Activated gamma-delta T cell (primary cell): ENCODE measurements around the gene TSPAN9.

Source experiments
- DNase-seq: peaks from one replicate; lab custom pipeline; 2025; lab: John Stamatoyannopoulos, UW

Gene TSPAN9

DNA sequence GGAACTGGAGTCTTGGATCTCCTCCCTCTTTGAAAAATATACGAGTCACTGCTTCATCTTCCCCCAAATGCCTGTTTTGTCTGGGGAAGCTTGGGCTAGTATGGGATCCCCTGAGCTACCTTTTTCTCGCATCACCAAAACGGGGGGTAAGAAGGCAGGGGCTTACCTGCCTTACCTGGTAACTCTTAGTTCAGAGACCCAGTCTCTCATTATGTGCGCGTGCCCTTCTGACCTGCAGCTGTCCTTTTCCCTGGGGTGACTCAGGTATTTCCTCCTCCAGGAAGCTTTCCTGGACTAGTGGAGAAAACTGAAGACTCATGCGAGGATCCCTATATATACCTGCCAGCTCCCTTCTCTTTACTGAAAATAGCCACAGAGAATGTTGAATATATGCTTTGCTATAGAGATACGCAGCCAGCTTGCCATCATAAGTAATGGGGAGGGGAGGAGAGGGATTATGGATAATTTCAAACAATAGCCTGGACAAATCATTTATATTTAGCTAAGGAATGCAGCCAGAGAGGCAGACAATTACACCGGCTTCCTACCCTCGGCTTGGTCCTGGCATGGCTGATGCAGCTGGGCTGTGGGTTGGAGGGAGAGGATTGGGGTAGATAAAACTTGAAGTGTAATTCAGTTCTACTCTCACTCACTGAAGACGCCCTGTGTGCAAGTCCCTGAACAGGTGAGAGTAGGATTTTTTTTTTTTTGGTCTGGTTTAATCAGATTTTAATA, 1.1 kb downstream of the TSPAN9 start:
- no peak for DNase-seq

DNA sequence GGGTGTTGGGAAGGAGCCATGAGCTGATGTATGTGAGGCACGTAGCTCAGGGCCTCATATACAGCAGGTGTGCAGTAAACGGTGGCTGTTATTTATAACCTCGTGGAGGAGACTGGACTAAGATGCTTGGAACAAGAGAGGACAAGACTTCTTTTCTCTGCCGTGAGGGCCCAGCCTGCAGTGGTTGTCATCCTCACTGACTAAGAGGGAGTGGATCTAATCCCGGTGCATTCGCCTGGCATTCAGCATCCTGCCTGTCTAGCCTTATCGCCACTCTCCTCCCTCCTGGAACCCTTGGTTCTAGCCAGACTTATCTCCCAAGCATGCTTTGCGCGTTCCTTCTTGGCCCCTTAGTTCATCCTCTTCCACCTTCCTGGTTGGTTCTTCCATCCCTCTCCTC, 3.9 kb downstream of the TSPAN9 start:
- DNase-seq = no peak

DNA sequence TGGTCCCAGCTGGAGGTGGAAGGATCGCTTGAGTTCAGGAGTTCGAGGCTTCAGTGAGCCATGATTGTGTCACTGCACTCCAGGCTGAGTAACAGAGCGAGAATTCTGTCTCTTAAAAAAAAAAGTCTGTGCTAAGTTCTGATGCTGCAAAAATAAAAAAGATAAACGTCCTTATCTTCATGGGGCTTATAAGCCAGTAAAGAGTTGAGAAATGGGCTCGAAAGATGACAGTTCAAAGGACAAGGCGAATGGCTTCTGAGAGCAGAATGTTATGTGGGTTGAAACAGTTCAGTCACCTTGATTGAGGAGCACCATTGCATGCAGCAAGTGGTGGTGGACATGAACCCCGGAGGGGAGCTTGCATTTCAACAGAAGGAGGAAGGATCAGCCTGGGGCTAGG, 4.7 kb downstream of the TSPAN9 start:
- DNase-seq = no peak

DNA sequence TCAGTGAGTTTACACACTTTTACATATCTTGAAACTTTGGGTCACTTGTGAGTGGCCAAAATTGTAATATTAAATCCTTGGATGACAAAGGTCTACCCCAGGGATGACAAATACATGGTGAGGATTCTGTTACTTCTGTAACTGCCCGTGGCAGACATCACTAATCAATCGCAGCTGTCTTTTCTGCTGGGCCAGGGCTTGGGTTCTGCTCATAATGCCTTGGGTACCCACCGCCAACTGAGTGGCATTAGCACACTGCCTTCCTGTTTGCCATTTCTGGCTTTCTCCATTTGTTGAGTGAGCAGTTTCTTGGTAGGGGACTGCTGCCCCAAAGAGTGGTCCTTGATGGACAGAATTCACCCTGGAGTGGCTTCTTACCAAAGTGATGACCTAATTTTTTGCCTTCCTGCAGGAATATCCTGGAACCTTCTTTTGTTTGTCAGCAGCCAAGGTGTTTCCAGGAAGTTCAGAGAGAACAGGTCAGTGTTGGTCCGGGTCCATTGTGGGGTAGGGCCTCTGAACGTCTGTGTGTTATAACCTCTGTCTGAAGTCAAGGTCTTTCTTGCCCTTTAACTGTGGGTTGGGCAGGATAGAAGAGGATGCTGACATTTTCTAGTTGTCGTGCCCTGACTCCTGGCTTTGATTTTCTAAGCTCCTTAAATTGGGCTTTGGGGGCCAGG, 6.2 kb downstream of the TSPAN9 start:
- no peak for DNase-seq

DNA sequence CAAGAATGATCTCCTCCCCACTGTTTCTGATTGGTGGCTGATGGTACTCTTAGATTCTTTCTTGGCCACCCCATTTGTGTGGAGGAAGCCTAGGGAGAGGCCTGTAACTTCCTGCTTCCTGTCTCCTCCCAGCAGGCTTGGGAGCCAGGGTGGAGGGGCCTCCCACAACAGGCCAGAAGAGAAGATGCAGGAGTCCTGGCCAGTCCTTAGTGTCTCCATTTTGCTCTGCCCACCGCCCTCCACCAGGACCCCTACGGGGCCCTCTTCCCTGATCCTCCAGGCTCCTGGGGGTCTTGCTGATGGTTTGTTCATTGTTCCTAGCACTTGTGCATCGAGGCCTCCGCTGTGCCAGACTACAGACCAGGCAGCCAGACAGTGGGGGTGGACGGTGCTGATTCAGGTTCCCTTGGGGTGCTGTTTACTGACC, 6.8 kb downstream of the TSPAN9 start:
- no peak for DNase-seq

DNA sequence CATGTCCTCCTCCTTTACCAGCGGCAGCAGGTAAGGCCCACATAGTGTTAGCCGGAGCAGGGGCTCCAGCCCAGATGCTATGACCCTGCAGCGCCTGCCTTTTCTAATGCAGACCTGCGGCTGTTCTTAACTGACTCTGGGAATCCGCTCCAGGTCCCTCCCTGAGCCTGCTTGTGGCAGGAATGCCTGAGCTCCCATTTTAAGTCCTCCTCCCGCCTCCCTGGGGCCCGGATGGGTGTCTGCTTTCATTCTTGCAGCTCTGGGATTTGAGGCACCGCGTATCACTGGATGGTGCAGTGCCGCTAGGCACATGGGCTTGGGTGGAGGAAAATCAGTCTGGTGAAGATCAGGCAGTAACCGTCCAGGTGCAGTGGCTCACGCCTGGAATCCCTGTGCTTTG, 7.6 kb downstream of the TSPAN9 start:
- no peak for DNase-seq

DNA sequence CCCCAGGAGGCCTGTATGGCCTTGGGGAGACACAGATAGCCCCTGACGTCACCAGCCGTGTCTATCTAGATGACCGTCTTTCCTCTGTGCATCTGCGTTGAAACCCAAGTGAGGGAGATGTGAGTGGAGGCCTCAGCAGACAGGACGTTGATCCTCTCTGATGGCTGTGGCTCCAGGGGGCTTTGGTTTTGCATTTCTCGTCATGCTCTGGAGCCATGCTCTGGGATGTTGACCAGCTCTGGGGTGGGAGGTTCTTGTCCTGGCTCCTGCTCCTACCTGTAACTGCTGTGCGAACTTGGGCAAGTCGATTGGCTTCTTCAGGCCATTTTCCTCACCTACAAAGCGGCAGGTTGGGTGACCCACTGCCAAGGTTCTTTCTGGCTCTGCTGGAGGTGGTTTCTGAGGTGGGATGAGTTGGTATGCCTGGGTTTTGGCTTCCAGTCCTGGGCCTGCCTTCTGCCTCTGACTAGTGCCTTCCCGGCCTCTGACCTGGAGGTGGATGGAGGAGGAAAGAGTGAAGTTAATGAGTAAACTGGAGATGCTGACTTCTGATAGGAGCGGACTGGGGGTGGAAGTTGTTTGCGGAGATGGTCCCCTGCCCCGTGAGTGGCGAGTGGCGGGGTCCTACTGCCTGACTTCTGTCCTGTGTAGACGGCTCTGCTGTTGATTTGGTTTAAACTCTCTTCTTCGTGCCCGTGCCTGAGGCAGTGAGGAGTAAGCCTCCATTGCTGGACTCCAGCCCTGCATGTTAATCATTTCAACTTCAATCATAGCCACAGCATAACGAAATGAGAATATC, 8.4 kb downstream of the TSPAN9 start:
- no peak for DNase-seq

DNA sequence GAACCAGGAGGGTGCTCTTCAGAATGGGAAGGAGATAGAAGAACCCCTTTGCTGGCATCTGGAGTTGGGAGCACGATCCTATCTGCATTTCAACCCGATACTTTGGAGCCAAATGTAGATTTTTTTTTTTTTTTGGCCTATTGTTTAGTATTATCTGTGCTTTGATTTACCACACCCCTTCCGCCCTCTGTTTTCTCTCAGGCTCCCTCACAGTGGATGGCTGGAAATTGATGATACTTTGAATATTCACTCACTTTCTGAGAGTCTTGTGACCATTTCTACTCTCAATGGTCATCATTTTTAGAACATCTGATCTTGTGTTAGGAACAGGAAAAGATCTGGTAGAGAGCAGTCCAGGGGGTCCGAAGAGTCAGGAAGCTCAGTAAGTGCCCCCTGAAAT, 9.0 kb downstream of the TSPAN9 start:
- no peak for DNase-seq

DNA sequence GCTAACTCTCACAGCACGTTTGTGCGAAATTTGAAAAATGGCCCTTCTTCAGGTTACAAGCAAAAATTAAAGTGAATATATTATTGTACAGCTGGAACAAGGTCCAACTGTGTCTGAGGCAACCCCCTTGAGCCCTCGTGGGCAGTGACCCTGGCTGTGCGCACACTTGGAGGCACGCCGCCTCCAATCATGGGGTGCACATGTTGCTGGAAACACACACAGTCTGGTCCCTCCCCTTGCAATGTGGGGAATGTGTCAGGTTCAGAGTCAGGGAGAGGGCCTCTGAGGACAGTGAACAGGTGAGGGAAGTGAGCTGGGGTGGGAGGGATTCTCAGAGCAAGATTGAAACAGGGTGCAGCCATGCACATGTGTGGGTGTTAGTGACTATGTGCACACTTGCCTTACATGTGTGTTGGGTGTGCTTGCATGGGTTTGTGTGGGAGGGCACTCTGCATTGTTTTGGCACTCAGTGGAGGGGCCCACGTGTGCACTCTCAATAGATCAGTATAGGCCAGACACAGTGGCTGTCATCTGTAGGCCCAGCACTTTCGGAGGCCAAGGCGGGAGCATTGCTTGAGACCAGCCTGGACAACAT, 9.6 kb downstream of the TSPAN9 start:
- DNase-seq = no peak

DNA sequence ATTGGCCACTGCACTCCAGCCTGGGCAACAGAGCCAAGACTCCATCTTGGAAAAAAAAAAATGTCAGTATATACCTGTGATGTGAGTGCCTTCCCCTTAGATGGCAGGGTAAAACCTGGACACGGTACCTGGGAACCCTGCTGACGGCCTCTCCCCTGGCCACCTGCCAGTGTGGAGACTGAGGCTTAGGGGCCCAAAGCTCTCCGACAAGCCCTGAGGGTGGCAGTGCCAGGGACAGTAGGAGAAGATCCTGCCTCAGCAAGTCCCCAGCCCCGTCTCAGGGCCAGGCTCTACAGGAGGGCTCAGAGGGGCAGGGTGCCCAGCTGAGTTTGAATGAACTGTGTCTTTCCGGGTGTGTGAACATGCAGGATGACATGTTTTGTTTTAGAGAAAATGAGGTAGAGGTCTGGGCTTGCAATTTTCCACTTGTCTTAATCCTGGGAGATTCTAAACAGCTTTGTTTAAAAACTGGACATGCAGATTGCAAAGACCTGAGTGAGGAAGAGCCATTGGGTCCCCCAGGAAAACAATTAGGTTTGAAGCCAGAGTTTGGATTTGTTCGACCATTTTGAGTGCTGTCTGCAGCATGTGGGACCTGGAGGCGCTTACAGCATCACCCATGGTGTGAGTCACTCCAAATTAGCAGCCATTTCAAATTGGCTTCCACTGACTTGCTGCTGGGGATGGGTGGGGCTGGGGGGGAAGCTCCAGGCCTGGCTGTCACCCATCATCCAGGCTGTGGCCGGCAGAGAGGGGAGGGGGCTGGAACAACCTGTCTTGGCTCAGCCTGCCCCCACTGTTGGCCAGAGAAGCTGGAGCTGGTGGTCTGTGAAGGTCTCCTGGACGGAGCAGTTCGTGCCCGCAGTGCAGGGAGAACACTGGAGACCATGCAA, 10.8 kb downstream of the TSPAN9 start:
- no peak for DNase-seq

DNA sequence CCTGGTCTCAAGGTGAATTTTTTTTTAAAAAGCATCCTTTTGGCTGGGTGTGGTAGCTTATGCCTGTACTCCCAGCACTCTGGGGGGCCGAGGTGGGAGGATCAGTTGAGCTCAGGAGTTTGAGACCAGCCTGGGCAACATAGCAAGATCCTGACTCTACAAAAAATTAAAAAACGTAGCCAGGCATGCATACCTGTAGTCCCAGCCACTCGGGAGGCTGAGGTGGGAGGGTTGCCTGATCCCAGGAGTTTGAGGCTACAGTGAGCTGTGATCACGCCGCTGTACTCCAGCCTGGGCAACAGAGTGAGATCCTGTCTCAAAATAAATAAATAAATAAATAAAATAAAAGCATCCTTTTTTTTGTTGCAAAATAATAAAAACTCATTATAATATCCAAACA, 12.4 kb downstream of the TSPAN9 start:
- no peak for DNase-seq

DNA sequence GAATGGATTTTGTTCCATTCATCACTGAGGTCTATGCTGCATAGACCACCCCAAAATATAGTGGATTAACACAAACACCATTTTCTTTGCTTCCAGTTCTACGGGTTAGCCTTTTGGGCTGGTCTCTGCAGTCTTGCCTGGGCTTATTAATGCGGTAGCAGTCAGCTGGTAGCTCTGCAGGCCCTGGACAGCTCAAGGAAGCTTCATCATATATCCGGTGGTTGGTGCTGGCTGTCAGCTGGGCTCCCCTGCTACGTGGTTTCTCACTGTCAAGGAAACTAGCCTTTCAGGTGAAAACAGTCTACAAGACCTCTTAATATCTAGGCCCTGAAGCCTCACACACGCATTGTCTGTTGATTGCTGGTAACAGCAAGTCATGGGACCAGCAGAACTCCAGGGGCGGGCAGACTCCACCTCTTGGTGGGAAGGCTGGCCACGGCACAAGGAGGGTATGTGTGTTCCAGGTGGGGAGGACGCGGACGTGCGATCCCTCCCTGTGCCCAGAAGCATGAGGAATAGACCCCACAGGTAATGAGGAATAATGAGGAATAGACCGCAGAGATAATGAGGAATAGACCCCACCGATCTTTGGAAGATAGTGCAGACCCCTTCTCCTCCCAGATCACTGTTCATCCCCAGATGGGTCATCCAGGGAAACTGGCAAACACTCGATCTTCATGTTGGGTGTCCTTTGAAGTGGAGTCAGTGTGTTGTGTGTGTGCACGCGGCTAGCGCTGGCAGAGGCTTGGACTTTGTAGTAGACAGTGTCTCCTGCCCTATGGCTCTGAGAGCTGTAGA, 13.3 kb downstream of the TSPAN9 start:
- DNase-seq = no peak

DNA sequence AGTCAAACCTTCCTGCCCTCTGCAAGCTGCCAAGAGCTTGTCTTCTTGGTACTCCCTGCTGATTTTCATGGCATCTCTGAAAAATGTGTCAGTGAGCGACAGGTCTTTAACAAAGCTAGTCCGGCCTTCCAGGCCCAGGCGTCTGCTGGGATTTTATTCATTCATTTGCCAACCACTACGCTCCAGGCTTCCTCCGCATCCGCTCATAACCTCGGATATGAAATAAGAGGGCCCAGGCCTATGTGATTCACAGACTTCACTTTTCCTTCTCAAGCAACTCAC, 13.8 kb downstream of the TSPAN9 start:
- no peak for DNase-seq

DNA sequence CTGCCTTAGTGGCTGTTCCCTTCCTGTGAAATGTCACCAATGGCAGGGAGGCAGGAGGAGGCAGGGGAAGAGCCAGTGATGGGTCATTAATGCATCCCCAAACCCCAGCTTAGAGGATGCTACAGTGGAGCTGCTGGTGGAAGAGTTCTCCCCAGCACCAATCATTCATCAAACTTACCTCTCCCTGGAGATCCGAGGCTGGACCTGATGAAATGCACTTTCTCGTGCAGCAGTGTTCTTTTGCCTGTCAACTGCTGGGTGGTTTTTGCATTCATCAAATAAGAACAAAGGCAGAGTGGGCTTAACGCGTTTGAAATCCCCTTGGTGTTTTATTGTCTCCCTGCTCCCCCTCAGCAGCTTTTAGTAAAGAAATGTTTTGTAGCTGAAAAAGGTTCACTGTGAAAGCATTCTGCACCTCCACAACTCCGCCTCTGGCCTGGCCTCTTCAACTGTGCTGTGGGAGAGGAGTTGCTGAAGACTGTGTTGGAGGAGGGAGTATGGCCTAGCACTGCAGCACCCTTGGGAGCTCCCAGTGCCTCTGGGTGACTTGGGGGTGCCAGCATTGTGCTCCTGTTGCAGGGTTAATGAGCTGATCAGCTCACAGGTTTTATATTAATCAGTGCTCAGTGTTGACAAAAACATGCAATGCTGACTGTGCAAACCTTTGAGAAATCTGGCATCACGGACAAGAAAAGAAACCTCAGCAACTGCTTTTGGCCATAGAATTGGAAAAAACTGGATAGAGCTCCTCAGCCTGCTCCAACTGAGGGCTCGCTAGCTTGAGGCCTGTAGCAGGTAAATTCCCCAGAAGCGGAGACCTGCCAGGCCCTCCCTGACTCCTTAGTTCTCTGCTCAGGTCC, 14.4 kb downstream of the TSPAN9 start:
- DNase-seq = no peak

DNA sequence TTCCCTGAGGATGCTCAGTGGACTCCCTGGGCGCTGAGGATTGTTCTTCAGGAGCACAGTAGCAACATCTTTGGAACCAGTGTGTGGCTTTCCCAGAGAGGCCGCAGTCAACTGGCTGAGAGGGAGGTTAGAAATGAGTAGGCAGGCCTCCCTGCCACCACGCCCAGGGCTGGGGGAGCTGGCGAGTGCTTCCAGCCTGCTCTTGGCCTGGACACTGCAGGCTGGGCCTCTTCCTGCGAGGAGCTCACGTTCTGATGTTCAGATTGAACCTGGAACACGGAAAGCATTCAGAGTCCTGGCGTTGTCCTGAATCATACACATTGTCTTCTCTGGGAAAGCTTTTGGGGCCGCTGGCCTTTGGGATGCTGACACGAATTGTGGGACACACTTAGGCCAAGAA, 15.6 kb downstream of the TSPAN9 start:
- no peak for DNase-seq

DNA sequence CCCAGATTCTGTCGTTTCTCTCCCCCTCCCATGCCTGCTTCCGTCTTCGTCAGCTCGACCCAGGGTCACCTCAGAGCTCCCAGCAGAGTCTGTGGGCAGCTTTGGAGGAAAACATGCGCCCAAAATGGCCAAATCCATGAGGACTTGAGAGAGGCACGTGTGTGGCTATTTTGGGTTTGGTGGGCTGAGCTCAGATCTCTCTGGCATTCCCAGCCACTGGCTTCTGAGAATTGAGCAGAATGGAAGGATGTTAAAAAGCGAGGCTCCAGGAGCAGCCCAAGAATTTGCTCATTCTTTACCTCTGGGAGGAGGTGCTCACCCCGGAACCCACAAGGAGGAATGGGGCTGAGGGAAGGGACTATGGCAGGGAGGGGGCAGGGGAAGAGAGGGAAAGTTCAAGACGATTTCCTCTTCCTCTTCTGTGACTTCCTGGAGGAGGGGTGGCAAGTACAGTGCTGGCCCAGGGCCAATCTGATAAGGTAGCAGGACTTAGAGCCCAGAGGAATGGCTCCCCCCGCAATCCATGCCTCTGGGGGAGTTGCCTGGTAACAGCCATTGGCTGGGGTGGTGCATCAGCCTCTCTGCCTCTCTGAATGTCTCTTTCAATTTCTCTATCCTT, 20.1 kb downstream of the TSPAN9 start:
- no peak for DNase-seq

DNA sequence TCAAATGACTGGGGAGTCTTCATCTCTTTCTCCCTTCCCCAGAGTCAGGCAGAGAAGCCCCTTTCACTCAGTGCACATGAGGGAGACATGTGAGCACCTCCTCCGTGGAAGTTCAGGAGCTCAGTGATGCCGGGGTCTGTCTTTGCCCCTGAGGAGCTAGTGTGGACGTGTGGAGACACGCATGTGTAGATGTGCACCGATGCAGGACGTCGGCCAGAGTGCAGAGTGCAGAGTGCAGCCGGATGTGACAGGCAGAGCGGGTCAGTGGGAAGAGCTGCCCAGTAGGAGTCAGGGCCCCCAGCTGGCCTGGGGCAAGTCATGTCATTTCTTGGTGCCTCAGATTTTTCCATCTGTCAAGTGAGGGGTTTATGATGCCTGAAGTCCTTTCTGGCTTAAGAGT, 20.7 kb downstream of the TSPAN9 start:
- DNase-seq = no peak

DNA sequence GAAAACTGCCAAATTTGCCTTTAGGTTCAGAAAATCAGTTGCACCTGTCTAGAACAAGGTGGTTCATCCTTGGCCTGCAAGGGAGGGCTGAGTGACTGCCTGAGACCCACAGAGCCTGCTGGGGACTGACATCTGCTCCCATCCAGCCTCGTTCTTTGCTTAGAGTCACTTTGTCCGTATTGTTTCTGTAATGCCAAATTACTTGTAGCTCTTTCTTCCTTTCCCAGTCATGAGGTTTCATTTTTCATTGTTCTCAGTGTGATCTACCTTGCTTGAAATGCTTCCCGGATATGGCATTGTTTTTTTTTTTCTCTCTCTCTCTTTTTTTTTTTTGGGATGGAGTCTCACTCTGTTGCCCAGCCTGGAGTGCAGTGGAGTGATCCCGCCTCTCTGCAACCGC, 21.3 kb downstream of the TSPAN9 start:
- no peak for DNase-seq

DNA sequence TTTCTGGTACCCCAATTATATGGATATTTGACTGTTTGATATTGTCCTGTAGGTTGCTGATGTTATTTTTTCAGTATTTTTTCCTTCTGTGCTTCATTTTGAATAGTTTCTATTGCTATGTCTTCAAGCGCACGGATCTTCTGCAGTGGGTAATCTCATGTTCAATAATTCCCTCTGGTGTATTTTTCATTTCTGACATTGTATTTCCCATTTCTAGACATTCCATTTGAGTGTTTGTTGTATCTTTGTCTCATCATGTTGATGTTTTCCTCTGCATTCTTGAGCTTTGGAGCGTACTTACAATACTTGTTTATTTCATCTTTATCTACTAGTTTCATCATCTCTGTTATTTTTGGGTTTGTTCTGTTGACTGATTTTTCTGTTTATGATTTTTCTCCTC, 22.0 kb downstream of the TSPAN9 start:
- DNase-seq = no peak
